OCI-LY1 (cell line): ENCODE data around the gene RGS1.

ENCODE experiments used
- H2AFZ ChIP-seq: fragments of 200-600 bp; sonication (generic), shearing (Covaris generic); 2 replicates; pipeline ENCODE4 v1.6.0; 2014; ENCODE audit warnings: antibody characterized with exemption, mild to moderate bottlenecking, low read length
- H3F3A ChIP-seq: fragments of 200-600 bp; sonication (generic), shearing (Covaris generic); 2 replicates; pipeline ENCODE4 v1.6.0; 2014; ENCODE audit warnings: mild to moderate bottlenecking, antibody characterized with exemption, low read length, moderate library complexity; ENCODE audit not compliant: insufficient read depth
- H3K27ac ChIP-seq: fragments of 200-600 bp; sonication (generic); 2 replicates; pipeline ENCODE4 v1.5.1; 2014; ENCODE audit warnings: low read length, mixed run types, mild to moderate bottlenecking, low read depth; ENCODE audit not compliant: poor library complexity, severe bottlenecking
- H3K27me3 ChIP-seq: fragments of 200-600 bp; sonication (generic); 2 replicates; pipeline ENCODE4 v1.6.0; 2014; ENCODE audit warnings: antibody characterized with exemption, mild to moderate bottlenecking, low read length, moderate library complexity; ENCODE audit not compliant: insufficient read depth
- H3K36me3 ChIP-seq: fragments of 200-600 bp; sonication (generic); 2 replicates; pipeline ENCODE4 v1.6.1; 2014; ENCODE audit warnings: mild to moderate bottlenecking, antibody characterized with exemption, low read length, moderate library complexity, mixed read lengths; ENCODE audit not compliant: insufficient read depth
- H3K4me1 ChIP-seq: fragments of 200-600 bp; sonication (generic); 2 replicates; pipeline ENCODE4 v1.5.1; 2014; ENCODE audit warnings: mild to moderate bottlenecking, low read length, moderate library complexity; ENCODE audit not compliant: insufficient read depth, severe bottlenecking
- H3K4me2 ChIP-seq: fragments of 200-600 bp; sonication (generic), shearing (Covaris generic); 2 replicates; pipeline ENCODE4 v1.6.1; 2014; ENCODE audit warnings: low read length
- H3K4me3 ChIP-seq: fragments of 200-600 bp; sonication (generic); 2 replicates; pipeline ENCODE4 v1.5.1; 2014; ENCODE audit warnings: low read length, low read depth, mild to moderate bottlenecking, mixed read lengths; ENCODE audit not compliant: poor library complexity, severe bottlenecking
- H3K79me2 ChIP-seq: fragments of 200-600 bp; shearing (Covaris generic); 2 replicates; pipeline ENCODE4 v1.6.1; 2016; ENCODE audit warnings: mixed run types, low read length, mixed read lengths; ENCODE audit not compliant: insufficient read depth
- H3K9ac ChIP-seq: fragments of 200-600 bp; sonication (generic), shearing (Covaris generic); 2 replicates; pipeline ENCODE4 v1.6.1; 2014; ENCODE audit warnings: mild to moderate bottlenecking, low read length, mixed read lengths
- H3K9me2 ChIP-seq: fragments of 200-600 bp; sonication (generic), shearing (Covaris generic); 2 replicates; pipeline ENCODE4 v1.6.1; 2014; ENCODE audit warnings: low read depth, mild to moderate bottlenecking, low read length, mixed read lengths
- H3K9me3 ChIP-seq: fragments of 200-600 bp; shearing (Covaris generic); 2 replicates; pipeline ENCODE4 v1.6.1; 2014; ENCODE audit warnings: low read length, mixed read lengths
- H4K20me1 ChIP-seq: fragments of 200-600 bp; sonication (generic), shearing (Covaris generic); 2 replicates; pipeline ENCODE4 v1.6.0; 2016; ENCODE audit warnings: mild to moderate bottlenecking, low read length; ENCODE audit not compliant: insufficient read depth
- EZH2 ChIP-seq: fragments of 200-600 bp; sonication (generic), shearing (Covaris generic); IDR thresholded peaks from 2 replicates; pipeline ENCODE4 v1.8.0; 2017; ENCODE audit warnings: borderline replicate concordance, mixed run types, mild to moderate bottlenecking, antibody characterized with exemption, low read length, moderate library complexity, mixed read lengths
- TF ChIP-seq, protein P1 (sequence below): fragments of 200-600 bp; sonication (generic), shearing (Covaris generic); IDR thresholded peaks from 2 replicates; pipeline ENCODE4 v1.5.1; 2017; ENCODE audit warnings: mild to moderate bottlenecking, antibody characterized with exemption, low read length, moderate library complexity, mixed read lengths

The RGS1 gene

GRCh38 chr1:192595299-192595698 lies 19.7 kb downstream of the RGS1 start:
- Histone ChIP-seq H3K27me3 (no peaks in the 10 kb centered on the region), H3F3A (no peaks in the 10 kb centered on the region), H3K27ac (no peak overlapping the region), H3K79me2 (no peaks in the 10 kb centered on the region), H2AFZ (no peak overlapping the region), H3K4me1 (no peaks in the 10 kb centered on the region), H3K9me3 (no peaks in the 10 kb centered on the region), H3K9me2 (no peaks in the 10 kb centered on the region), H3K4me3 (no peak overlapping the region), H4K20me1 (no peaks in the 10 kb centered on the region), H3K4me2 (no peak overlapping the region), H3K36me3 (no peaks in the 10 kb centered on the region), H3K9ac (no peak overlapping the region)
- no peak for TF ChIP-seq EZH2
- TF ChIP-seq, protein P1, sequence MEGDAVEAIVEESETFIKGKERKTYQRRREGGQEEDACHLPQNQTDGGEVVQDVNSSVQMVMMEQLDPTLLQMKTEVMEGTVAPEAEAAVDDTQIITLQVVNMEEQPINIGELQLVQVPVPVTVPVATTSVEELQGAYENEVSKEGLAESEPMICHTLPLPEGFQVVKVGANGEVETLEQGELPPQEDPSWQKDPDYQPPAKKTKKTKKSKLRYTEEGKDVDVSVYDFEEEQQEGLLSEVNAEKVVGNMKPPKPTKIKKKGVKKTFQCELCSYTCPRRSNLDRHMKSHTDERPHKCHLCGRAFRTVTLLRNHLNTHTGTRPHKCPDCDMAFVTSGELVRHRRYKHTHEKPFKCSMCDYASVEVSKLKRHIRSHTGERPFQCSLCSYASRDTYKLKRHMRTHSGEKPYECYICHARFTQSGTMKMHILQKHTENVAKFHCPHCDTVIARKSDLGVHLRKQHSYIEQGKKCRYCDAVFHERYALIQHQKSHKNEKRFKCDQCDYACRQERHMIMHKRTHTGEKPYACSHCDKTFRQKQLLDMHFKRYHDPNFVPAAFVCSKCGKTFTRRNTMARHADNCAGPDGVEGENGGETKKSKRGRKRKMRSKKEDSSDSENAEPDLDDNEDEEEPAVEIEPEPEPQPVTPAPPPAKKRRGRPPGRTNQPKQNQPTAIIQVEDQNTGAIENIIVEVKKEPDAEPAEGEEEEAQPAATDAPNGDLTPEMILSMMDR: no peak

- no peak overlapping the region for H2AFZ ChIP-seq
- no peak overlapping the region for H3K4me2 ChIP-seq
- H3F3A ChIP-seq: no peaks in the 10 kb centered on the region
- no peaks in the 10 kb centered on the region for H3K4me1 ChIP-seq
- no peak overlapping the region for H3K4me3 ChIP-seq
- no peak overlapping the region for H3K9ac ChIP-seq
- no peaks in the 10 kb centered on the region for H3K27me3 ChIP-seq
- TF ChIP-seq, protein P1: no peak
- no peak for TF ChIP-seq EZH2
- H3K9me3 ChIP-seq: no peaks in the 10 kb centered on the region
- H3K79me2 ChIP-seq: no peaks in the 10 kb centered on the region
- H3K36me3 ChIP-seq: no peaks in the 10 kb centered on the region
- no peaks in the 10 kb centered on the region for H3K9me2 ChIP-seq
- no peak overlapping the region for H3K27ac ChIP-seq
- no peaks in the 10 kb centered on the region for H4K20me1 ChIP-seq
Measured at GRCh38 chr1:192598589-192598988, 23.0 kb downstream of the RGS1 start.

DNA sequence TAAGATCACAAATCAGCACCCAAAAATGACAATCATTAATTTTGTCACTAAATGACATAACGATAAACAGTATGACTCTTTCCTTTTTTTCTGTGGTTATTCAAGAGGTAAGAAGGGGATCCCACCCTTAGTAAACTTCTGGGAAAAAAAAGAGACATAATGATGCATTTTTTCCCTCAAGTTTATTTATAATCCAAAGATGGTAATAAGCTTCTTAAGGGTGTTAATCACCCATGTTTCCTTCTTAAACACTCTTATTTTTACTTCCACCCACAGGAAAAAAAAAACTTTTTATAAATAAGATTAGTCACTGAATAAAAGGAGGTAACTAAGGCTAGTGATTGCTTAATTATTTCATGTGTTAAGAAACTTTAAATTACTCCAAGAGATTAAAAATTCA lies 24.7 kb downstream of the RGS1 start:
- TF ChIP-seq, protein P1: no peak
- TF ChIP-seq EZH2: no peak
- Histone ChIP-seq H3K79me2 (no peaks in the 10 kb centered on the region), H4K20me1 (no peaks in the 10 kb centered on the region), H3F3A (no peaks in the 10 kb centered on the region), H3K9ac (no peak overlapping the region), H3K27ac (no peak overlapping the region), H2AFZ (no peak overlapping the region), H3K4me1 (peaks cover 5% of the 10 kb centered on the region), H3K4me3 (no peak overlapping the region), H3K27me3 (no peaks in the 10 kb centered on the region), H3K4me2 (no peak overlapping the region), H3K36me3 (no peaks in the 10 kb centered on the region), H3K9me3 (no peaks in the 10 kb centered on the region), H3K9me2 (no peaks in the 10 kb centered on the region)
